Measurements from ENCODE around the gene TTC23. TPM values are rescaled to one million over a fixed set of nuclear protein-coding genes. Genes with fewer than 3 reads are reported as not detected.

Gene TTC23
- total RNA-seq, 1 donor from 2014 or later, result 2.7 TPM

GRCh38 chr15:99126930-99127329, 122.5 kb downstream of the TTC23 start:
- no peak for TF ChIP-seq CTCF (IDR thresholded peaks at IDR 0.05)
- intact Hi-C loops (cut with micrococcal nuclease), result no loop called here
- peaks cover 3% of the 10 kb centered on the region for H3K4me1 Mint-ChIP-seq
- DNase-seq (no peak), ATAC-seq (ENCODE audit: low read depth) (no peak)
- ChIA-PET POLR2A (interaction anchor here (0.6 kb wide), 1 partner anchor 1846 kb away, joined by 4 read pairs; no protein-coding TSS in a partner anchor), CTCF (interaction anchor here (0.6 to 1.3 kb wide), 2 partner anchors 51 to 1180 kb away, joined by 3 read pairs; no protein-coding TSS in a partner anchor)
- peaks cover 3% of the 10 kb centered on the region for H3K27me3 Mint-ChIP-seq
- H3K36me3 Mint-ChIP-seq (ENCODE audit: low read depth), result no peaks in the 10 kb centered on the region
- no peaks in the 10 kb centered on the region for H3K9me3 Mint-ChIP-seq
- no peak overlapping the region for H3K27ac Mint-ChIP-seq
- H3K4me3 Mint-ChIP-seq, result no peak overlapping the region

DNA sequence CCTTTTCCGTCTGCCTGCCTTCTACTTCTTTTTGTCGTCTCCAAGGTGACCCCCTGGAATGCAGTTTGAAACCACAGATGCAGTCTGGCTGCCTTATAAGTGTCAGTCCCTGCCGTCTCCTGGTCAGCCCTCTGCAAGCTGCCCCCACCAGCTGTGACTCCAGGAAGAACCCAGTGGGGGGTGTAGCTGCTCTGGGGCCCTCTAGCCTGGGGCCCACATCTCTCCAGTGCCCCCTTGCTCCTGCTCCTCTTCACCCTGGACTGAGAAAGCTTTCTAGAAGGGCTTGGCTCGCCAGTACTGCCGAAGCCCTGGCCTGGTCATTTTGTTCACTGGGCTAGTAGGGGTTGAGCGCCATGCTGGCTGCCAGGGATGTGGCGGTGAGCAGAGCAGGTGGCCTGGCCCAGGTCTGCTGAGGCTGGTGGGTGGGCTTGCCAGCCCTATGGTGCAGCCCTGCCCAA, 123.2 kb downstream of the TTC23 start:
- no peak overlapping the region for H3K4me3 Mint-ChIP-seq
- intact Hi-C loops (cut with micrococcal nuclease), result no loop called here
- H3K9me3 Mint-ChIP-seq, result no peaks in the 10 kb centered on the region
- CTCF ChIA-PET, result no interaction called here
- DNase-seq (no peak), ATAC-seq (ENCODE audit: low read depth) (no peak)
- H3K36me3 Mint-ChIP-seq (ENCODE audit: low read depth), result no peaks in the 10 kb centered on the region
- H3K4me1 Mint-ChIP-seq, result peaks cover 3% of the 10 kb centered on the region
- H3K27me3 Mint-ChIP-seq, result peaks cover 3% of the 10 kb centered on the region
- POLR2A ChIA-PET, result no interaction called here
- TF ChIP-seq CTCF (IDR thresholded peaks at IDR 0.05), result no peak
- H3K27ac Mint-ChIP-seq, result no peak overlapping the region

DNA sequence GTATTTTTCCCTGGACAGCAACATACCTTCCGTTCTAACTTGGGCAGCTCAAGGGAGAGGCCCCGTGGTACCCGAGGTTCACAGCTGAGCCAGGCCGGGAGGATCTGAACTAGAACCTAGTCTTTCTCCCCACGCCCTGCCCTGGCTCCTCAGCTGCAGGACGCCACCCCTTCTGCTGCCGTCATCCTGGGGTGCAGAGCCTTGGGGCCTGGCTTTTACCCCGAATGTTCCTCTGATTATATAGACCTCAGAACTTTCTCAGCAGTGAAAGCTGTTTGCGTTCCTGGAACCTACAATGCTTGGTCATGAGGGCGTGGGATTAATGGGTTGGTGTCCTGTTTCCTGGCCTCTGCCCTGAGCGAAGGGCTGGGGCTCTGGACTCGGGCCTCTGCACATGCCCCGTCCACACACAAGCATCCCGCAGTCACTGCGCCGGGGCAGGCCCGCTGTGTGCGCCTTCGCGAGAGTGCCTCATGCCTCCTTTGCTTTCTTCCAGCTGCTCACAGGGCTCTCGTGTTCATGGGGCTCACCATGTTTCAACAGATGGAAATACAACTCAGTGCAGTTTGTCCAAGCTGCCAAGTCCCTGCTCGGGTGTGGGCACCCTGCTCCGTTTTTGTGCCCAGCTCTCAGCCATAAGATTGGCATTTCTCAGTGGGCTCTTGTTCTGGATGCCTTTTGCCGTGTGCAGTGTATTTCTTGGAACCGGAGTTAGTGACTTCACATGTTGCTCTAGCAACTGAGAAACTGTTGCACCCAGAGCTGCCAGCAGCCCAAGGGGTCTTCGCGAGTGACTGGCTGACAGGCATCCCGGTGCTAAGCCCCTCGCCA, 124.1 kb downstream of the TTC23 start:
- Mint-ChIP-seq H3K4me1 (peaks cover 3% of the 10 kb centered on the region), H3K27ac (no peak overlapping the region), H3K4me3 (no peak overlapping the region), H3K27me3 (peaks cover 3% of the 10 kb centered on the region), H3K9me3 (no peaks in the 10 kb centered on the region), H3K36me3 (ENCODE audit: low read depth) (no peaks in the 10 kb centered on the region)
- ChIA-PET POLR2A (no interaction called here), CTCF (no interaction called here)
- DNase-seq (no peak), ATAC-seq (ENCODE audit: low read depth) (no peak)
- TF ChIP-seq CTCF (IDR thresholded peaks at IDR 0.05), result no peak
- intact Hi-C loops (cut with micrococcal nuclease), result no loop called here

GRCh38 chr15:99124641-99125040, 124.7 kb downstream of the TTC23 start:
- ATAC-seq (ENCODE audit: low read depth) (no peak), DNase-seq (no peak)
- no peak for TF ChIP-seq CTCF (IDR thresholded peaks at IDR 0.05)
- intact Hi-C loops (cut with micrococcal nuclease), result no loop called here
- Mint-ChIP-seq H3K4me3 (no peak overlapping the region), H3K4me1 (no peaks in the 10 kb centered on the region), H3K27me3 (peaks cover 6% of the 10 kb centered on the region), H3K27ac (no peak overlapping the region), H3K36me3 (ENCODE audit: low read depth) (no peaks in the 10 kb centered on the region), H3K9me3 (no peaks in the 10 kb centered on the region)
- POLR2A ChIA-PET, result no interaction called here
- CTCF ChIA-PET, result no interaction called here

DNA sequence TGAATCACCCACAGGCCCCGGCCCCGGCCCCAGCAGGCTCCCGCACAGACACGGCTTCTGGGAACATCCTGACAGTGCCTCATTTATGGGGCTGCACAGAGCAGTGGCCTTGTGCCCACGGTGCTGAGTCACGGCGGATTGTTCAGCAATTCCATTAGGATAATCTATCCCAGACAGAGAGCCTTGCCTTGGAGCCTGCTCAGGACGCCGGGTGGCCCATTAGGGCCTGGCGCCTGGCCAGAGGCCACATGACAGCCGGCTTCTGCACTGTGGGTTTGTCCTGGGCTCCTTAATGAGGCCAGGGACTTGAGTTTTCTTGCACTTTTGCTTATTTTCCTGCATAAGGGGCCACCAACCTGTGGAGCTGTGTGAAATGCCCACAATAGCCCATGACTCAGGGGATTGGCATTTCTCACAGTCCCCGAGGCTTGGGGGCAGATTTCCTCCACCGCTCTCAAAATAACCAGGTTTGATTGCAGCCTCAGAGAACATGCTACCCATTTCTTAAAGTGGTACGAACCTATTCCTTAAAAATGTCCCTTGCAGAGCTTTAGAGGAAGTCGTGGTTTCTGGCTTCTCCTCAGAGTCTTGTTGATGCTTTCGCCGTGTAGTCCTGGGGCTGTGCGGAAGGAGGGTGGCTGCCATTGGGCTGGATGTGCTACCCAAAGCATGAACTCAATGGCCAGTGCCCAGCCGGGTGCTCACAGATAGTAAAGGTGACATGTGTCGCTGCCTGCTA, 125.5 kb downstream of the TTC23 start:
- TF ChIP-seq CTCF (IDR thresholded peaks at IDR 0.05), result no peak
- Mint-ChIP-seq H3K4me3 (no peak overlapping the region), H3K27me3 (peaks cover 7% of the 10 kb centered on the region), H3K4me1 (no peaks in the 10 kb centered on the region), H3K9me3 (no peaks in the 10 kb centered on the region), H3K27ac (no peak overlapping the region), H3K36me3 (ENCODE audit: low read depth) (no peaks in the 10 kb centered on the region)
- CTCF ChIA-PET, result no interaction called here
- intact Hi-C loops (cut with micrococcal nuclease), result no loop called here
- POLR2A ChIA-PET, result no interaction called here
- no peak for DNase-seq
- no peak for ATAC-seq (ENCODE audit: low read depth)
